Stimulated activated CD4-positive, alpha-beta T cell treated with anti-CD3 and anti-CD28 coated beads, Interleukin-12 subunit alpha, Interleukin-12 subunit beta, amount 100 ng/mL, for 24 hours (primary cell): ENCODE results near the gene DLX4.

Source experiments
- DNase-seq, 2 experiments: peaks; one replicate each; pipeline ENCODE4 v3.0.0-alpha.2; 2020; ENCODE audit warnings: low read depth in 2 of 2

Gene DLX4

DNA sequence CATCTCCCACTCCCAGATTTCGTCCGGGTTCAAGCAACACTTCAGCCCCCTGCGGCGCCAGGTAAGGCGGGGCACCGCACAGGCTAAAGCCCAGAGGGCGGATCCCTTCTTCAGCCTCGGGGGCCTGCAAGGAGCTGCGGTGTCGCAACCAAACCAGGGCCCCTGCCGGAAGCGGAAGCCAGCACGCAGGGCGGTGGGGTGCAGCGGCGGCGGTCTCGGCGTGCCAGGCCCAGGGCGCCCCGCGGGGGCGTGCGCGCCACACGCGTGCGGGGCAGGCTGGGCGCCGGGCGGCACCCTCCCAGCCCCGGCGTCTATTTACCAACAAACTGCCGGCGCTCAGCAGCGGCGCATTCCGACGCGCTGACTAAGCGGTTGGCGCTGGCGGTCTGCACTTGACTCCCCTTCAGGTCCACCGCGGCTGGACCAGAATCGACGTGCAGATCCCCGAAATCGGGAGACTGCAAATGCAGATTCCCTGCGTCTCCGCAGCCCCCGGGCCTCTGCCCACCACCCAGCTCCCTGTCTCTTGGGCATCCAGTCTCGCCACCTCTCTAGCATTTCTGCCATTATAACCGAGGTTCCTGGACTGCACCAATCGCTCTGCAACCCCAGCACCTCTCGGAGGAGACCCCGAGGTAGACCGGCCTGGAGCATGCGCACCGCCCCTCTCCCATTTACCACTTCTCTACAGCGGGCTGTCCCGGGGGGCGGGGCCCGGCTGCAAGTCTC is 421 bp upstream of the DLX4 start:
- DNase-seq, result peak; percentile 54 to 75

DNA sequence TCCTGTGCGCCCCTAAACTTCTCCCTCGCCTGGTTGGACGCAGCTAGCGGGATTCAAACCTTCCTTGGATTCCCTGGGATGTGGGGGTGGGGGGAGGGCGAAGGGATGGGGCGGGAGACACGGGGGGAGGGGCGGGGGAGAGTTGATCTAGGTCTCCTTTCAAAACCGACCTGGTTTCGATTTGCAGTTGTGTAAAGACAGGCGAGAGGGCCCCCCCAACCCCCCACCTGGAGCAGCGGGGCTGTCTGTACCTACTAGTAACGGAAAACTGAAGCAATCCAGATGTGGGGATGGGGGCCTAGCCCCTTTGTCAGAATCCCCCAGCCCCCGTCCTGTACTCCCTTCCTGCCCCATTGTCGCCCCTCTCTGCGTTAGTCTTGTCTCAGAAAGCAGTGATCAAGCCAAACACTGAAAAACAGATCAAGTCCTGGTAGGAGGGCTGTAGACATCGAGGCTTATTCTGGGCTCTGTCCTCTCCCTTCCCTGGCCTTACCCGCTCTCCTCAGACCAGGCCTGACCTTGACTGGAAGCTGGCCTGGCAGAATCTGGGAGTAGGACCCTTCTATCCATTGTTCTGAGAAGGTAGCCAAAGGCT is 902 bp downstream of the DLX4 start:
- DNase-seq, result no peak

DNA sequence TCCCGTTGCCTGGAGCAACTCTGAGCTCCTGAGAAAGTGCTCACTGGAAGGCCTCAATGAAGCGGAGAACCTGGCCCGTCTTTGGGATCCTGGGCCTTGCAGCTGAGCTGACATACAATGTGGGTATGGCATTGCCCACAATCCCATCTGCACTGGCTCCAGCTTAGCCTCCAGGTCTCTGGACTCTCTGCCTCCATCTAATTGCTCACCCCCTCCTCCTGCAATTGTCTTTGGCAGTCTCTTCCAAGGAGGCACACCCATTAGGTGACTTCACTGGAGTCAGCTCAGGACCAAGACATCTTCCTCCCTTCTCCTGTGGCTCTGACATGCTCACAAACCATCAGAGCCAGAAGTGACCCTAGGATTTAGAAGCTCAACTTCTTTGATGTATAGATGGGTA is 1.5 kb downstream of the DLX4 start:
- DNase-seq, result no peak

DNA sequence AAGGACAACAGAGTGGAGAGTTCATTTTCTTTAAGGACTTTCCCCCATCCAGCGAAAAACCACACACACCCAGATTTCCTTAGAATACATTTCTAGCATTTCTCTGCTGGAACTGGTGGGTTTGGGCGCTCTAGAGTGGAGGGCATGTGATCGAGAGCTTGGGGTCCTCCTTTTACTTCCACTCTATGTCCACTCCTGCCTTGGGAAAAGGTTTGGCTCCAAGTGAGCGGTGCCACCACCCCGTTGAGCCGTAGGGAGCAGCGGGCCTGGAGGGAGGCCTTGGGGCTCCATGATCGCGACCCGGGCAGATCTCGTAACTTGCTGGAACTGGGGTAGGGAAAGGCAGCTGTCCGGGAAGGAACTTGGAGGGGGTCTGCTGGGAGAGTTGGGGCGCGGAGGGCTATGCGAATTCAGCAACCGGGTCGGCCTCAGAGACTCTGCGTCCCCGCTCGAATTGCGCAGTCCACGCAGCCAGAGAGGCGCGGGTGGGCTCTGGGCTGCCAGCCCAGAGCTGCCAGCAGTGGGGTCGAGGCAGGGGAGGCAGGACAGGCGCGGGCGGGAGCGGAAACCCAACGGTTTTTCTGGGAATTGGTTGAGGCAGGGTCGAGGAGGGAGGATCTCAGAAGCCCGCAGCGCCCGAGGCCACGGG is 2.3 kb downstream of the DLX4 start:
- DNase-seq, result no peak

DNA sequence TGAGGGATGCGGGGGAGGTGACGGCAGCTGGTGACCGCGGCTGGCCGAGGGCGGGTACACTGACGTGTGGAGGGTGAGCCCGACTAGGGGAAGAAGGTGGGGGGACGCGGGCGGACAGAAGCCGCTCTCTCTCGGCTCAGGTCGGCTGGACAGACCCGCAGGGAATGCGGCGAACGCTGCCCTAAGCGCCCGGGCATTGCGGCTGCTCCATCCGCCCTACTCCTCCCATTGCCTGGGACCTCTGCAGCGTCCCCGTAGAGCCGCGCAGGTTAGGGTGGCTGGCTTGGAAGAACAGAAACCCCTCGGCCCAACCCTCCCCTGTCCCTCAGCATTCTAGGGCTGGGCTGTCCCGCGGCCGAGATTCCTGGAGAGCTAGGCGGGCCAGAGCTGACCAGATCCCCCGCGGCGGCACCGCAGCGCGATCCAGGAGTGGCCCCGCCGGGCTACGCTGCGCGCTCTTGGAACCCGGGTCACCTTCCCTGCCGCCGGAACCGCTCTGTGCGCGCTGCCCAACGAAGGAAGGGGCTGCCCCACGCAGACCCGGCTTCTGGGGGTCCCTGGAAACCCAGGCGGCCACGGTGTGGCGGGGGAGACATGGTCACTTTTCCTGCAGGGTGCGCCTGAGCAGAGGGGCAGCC is 3.0 kb downstream of the DLX4 start:
- DNase-seq, result no peak

DNA sequence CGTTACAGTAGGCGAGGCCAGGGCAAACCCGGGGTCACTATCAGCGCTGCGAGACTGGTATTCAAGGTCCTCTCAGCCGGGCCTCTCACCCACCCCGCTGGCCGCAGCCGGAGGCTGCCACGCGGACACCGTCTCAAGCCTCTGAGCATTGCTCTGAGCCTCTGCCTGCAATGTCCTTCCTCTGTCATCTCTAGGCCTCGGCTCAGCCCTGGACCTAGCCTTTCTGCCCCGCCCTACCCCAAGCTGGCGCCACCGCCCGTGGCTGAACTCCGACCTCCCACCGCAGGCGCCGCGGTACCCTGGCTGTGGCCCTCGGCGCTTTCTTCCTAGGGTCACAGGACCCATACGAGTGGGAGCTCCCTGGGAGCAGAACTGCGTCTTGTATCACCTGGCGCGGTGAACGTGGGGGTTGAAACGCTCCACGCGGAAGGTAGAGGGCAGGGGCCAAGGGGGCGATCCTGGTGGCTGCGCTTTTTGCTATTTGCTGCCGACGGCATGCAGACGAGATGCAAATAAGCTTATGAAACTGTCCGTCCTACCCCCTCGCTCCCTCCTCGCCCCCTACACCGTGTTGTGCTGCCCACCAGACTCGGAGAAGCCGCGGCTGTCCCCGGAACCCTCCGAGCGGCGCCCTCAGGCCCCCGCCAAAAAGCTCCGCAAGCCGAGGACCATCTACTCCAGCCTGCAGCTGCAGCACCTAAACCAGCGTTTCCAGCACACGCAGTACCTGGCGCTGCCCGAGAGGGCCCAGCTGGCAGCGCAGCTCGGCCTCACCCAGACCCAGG is 3.7 kb downstream of the DLX4 start:
- DNase-seq, result no peak

DNA sequence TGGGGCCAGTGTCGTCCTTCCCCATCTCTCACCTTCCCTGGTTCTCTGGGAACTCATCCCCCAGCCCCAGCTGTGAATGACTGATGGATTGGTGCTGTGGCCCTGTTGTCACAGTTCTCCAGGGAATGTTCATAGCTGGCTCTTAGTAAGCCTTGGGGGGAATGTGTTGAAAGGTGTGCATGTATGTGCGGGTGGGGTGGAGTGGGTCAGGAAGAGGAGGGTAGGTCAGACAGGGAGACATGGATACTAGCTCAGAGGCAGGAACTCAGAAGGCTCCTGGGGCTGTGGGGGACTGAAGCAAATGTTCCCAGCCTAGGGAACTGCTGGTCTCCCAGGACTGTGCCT is 4.3 kb downstream of the DLX4 start:
- DNase-seq, result no peak

DNA sequence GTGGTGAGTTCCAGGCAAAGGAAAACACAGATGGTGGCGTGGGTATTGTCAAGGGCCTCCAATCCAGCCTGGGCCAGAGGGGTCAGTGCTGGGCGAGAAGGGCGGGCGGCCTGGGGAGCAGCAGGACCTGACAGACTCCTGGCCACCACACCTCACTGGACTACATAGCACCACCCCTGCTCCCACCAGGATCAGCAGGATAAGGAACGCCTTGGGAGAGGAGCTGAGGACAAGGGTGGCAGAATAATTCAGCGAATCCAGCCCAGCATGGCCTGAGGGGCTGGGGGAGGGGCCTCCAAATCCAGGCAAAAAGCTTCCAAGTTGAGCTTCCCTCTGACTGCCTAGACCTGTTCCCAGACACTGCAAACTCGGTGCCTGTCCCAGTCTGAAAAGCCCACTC is 6.5 kb downstream of the DLX4 start:
- no peak for DNase-seq

DNA sequence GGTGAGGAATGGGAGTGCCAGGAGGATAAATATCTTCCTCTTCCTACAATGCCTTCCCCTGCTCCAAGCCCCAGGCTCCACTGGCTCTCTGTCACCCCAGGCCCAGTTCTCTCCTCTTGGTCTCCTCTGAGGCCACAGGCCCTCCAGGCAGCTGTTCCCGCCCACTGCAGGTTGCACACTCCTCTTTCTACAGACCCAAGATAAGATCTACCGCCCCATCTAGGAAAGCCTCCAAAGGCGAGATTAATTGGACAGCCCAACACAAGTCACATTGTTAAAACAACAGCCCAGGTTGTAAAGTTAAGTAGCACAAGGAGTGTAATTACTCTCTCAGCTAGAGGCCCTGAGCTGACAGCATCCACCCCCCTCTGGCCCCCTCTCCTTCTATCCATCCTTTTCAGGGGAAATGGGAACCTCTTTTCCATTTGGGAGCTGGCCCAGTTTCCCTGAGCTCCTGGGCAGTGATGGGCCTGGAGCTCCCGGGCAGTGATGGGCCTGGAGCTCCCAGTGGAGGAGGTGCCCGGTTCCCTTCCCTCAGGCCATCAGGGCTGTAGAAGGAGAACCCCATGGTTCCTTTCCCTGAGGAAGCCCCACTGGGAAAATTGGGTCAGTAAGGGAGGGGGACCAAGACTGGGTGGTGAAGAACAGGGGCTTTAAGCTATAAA is 7.3 kb downstream of the DLX4 start:
- DNase-seq, result no peak

DNA sequence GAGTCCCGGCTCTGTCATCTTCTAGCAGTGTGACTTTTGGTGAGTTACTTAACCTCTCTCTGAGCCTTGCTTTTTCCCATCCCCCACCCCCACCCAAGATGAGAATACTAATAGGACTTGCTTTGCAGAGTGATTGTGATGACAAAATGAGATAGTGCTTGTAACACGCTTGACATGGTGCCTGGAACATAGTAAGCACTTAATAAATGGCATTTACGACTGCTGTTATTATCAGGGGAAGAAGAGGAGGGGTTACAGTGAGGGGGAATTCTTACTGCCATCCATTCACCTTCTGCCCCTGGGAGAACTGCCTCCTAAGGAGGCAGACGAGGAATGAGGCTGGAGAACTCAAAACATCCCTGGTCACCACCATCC is 7.8 kb downstream of the DLX4 start:
- DNase-seq, result no peak

DNA sequence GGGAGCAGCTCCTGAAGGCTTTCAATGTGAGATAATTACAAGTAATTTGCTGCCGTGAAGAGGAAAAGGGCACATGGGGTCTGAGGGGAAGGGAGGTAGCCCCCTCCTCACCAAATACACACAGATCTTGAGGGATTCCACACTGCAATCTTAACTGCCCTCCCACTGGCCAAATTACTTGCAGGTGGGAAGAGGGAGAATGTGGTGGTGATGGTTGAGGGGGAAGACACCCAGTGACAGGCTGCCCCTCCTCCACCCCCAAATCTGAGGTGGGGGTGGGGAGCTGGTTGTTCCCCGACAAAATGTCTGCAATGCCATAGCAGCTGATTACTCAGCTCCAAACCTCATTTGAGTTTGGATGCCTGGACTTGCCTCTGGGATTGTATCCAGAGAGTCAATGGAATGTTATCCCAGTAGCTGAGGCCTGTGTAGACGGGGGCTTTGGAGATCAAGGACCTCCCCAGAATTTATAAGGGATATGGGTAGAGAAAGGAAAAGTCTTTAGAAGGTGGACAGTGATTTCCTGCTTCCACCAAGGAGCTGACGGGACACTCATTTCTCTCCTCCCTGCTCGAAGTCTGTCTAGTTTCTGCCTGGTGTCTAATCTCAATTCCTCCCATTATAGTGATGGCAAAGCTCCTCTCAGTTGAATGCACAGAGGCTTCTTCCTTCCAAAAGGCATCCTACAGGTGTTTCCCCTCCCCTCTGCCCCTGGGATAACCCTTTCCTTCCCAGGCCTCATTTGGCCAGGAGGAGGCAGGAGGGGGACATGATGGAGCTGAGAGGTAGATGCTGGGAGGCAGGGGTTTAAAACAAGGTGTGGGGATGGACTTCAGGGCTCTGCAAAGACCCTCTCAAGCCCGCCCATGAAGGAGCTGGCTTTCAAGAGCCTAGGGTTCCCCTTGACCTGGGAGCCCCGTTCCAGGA is 8.7 kb downstream of the DLX4 start:
- DNase-seq, result no peak

DNA sequence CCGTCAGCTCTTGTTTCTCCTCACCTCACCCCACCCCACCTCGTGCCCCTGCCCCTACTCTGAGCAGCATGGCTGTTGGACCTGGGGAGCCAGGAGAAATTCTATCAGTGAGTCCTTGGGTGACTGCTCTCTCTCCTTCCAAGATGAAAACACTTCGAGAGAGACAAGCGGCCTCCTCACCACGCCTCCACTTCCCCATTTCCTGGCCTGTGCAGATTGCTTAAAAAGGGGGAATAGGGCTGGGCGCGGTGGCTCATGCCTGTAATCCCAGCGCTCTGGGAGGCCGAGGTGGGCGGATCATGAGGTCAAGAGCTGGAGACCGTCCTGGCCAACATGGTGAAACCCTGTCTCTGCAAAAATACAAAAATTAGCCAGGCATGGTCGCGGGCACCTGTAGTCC is 9.5 kb downstream of the DLX4 start:
- no peak for DNase-seq

DNA sequence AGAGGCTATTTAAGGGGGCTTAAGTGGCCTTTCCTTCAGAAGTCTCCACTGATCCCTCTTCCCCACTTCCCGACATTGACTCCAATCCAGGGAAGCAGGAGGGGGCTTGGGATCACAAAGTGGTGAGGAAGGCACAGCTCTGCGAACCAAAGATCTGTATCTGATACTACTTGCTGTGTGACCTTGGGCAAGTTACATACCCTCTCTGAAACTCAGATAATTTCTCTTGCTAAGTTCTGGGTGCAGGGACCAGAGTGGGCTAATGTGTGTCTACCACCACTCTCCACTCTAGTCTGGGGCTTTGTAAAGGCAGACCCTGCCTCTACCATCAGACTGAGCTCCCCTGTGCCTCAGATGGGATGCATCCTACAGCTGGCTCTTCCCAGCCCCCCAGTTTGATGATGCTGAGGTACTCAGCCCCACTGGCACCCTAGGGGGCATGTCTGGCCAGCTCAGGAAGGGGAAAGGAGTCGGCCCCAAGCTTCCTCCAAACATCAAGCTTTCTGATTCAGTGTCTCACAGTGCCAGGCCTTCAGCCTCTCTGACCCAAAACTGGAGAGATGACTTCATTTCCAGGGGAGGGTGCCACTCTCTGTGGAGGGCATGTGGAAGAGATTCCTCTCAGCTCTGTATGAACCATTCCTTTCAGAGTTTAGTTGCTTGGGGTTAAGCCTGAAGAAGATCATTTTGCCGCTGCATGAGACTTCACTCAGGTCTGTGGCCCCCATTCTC is 10.9 kb downstream of the DLX4 start:
- DNase-seq, result no peak

DNA sequence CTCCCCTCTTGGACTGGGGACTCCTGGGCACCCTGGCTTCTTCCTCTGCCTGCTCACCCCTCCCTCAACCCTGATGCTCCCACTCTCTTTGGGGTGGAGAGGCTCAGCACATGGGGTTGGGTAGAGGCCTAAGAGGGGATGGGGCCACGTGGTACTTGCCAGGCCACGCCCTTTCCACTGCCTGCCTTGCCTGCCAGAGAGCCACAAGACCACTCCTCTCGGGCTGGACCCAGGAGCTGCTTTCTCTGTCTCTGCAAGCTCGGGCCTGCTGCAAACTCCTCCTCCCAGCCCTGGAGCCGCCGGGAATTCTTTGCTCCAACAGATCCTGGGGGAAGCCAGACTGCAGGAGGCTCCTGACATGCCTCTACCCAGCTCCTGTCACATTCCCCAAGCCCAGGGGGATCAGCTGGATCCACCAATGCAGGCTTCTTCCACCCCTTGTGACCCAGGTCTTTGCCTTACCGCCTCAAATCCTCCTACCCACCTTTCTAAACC is 11.8 kb downstream of the DLX4 start:
- DNase-seq, result no peak

DNA sequence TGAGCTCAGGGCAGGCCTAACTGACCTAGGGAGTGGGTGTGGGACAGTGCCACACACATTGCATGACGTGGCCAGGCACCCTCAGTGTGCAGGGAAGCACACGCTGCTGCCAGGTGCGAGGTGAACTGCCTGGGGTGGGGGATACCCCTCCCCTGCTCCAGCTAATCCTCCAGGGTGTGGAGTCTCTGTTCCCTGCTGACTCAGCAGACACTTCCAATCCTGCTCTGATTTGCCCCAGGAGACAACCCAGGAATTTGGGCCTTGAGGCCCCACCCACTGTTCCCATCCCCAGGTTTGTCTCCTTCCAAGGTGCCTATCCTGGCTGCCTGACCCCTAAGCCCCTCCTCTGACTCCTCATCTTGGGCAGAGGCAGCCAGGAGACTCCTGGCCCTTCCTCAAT is 15.3 kb downstream of the DLX4 start:
- DNase-seq, result no peak

DNA sequence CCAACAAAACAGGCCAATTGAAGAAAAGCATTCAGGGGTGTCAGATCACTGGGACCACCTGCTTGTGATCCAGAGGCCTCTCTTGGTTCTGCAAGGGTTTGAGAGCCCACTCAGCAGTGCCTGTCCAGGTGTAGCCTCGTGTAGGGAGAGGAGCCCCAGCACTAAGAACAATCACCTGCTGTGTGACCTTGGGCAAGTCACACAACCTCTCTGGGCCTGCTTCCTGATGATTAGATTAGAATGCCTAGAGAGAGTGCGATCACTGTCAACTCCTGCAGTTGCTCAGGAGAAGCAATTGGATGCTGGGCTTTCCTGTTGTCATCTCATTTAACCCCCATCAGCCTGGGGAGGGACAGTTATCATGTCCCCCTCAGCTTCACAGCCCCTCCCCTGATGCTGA is 15.8 kb downstream of the DLX4 start:
- DNase-seq, result no peak

DNA sequence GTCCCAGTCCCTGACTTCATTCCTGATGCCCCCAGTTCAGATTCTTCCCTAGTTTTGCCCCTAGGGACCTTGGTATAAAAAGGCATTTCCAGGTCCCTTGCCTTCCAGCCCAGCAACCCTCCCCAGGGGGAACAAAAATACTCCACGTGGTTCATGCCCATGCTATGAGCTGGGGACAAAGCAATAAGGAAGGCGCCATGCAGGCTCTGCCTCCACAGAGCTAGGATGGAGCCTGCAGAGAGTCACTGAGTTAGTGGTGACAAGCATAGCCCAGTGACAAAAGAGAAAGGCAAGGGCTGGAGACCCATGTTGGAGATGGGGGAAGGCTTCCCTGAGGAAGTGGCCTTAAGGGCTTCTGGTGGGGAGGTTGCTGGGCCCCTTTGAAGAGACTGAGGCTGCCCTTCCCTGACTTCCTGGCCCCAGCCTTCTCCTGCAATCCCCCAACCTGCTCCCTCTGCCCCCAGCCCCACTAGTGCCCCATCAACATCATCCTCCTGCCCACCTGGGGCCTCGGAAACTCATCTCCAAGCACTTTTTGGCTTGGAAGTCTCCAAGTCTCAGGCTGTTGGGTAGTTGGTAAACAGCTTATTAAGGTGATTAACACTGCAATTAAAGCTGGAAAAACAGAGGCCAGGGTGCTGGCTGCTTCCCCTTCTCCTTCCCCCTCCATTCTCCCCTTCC is 16.5 kb downstream of the DLX4 start:
- DNase-seq, result no peak

DNA sequence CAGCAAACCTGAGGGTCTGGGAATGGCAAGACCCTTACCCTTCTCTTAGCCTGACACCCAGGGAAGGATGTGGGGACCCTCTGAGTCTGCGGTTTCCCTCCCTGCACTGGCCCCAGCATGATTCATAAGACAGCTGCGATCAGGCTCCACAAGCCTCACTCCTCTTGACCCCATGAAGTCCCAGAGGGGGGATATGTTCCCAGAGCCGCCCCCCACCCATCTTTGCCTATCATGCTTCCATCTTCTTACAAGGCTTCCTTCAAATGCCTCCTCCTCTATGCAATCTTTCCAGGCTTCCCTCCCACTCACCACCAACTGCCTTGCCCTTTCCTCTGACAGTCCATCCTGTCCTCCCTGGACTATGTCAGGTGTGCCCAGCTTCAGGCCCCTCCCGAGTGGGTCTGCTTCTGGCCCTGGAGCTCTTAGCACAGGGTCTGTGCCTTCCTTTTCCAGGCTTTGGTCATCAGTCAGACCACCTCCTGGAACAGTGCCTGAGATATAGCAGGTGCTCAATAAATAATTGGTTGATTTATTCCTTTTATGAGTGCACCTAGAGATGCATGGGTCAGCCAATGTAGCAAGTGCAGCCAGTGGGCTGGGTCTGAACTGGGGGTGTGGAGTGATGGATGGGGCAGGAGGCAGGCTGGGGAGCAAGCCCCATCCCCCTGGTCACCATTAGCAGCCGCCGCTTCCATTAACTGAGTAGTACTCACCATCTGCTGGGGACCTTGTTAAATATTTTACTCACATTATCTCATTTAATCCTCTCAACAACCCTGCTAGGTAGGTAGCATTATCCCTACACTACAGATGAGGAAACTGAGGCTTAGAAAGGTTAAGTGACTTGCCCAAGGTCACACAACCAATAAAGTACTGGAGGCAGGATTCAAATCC is 17.7 kb downstream of the DLX4 start:
- DNase-seq, result no peak
